Hepatocyte (in vitro differentiated cells): Measurements from ENCODE around the gene XRCC6. TPM values are rescaled to one million over a fixed set of nuclear protein-coding genes. Genes with fewer than 3 reads are reported as not detected.
A peak's percentile ranks its signal among the peaks of the same experiment; 100 is the strongest.
"Not testable (repeated sequence)": the region's sequence is repeated elsewhere in the genome, so short reads cannot be mapped to it uniquely, and the experiment has no call there.

Experiments
- DNase-seq: peaks from one replicate; pipeline ENCODE4 v3.0.0-alpha.2; 2016; ENCODE audit warnings: low spot score
- H2AFZ ChIP-seq: fragments of 200-600 bp; sonication (generic); 2 replicates; pipeline ENCODE4 v1.6.0; 2016; ENCODE audit warnings: antibody characterized with exemption, mild to moderate bottlenecking
- H3K27ac ChIP-seq: fragments of 200-600 bp; sonication (generic); 2 replicates; pipeline ENCODE4 v1.5.1; 2016; ENCODE audit warnings: mild to moderate bottlenecking
- H3K27me3 ChIP-seq: fragments of 200-600 bp; sonication (generic); 2 replicates; pipeline ENCODE4 v1.6.1; 2016
- H3K36me3 ChIP-seq: fragments of 200-600 bp; sonication (generic); replicated peaks from 2 replicates; pipeline ENCODE4 v1.5.1; 2016; ENCODE audit warnings: low read depth; ENCODE audit not compliant: insufficient read depth
- H3K4me1 ChIP-seq: fragments of 200-600 bp; sonication (generic); 2 replicates; pipeline ENCODE4 v1.5.1; 2016; ENCODE audit warnings: mild to moderate bottlenecking, moderate library complexity; ENCODE audit not compliant: insufficient read depth
- H3K4me2 ChIP-seq: fragments of 200-600 bp; sonication (generic); 2 replicates; pipeline ENCODE4 v1.6.0; 2016
- H3K4me3 ChIP-seq: fragments of 200-600 bp; sonication (generic); 2 replicates; pipeline ENCODE4 v1.5.1; 2016; ENCODE audit warnings: mild to moderate bottlenecking
- H3K79me2 ChIP-seq: fragments of 200-600 bp; sonication (generic); 2 replicates; pipeline ENCODE4 v1.6.0; 2017; ENCODE audit warnings: mild to moderate bottlenecking
- H3K9me2 ChIP-seq: fragments of 200-600 bp; sonication (generic); replicated peaks from 2 replicates; pipeline ENCODE4 v1.6.0; 2017; ENCODE audit warnings: mild to moderate bottlenecking; ENCODE audit not compliant: insufficient read depth
- H3K9me3 ChIP-seq: fragments of 200-600 bp; sonication (generic); 2 replicates; pipeline ENCODE4 v1.5.1; 2016; ENCODE audit warnings: low read depth, mild to moderate bottlenecking
- H4K20me1 ChIP-seq: fragments of 200-600 bp; sonication (generic); 2 replicates; pipeline ENCODE4 v1.6.0; 2016; ENCODE audit warnings: mild to moderate bottlenecking; ENCODE audit not compliant: insufficient read depth, poor library complexity, severe bottlenecking
- CTCF ChIP-seq: fragments of 200-600 bp; sonication (generic); IDR thresholded peaks from 2 replicates; pipeline ENCODE4 v1.5.1; 2016; ENCODE audit warnings: antibody characterized with exemption, mild to moderate bottlenecking; ENCODE audit not compliant: poor library complexity
- EZH2 ChIP-seq: fragments of 200-600 bp; sonication (generic); IDR thresholded peaks from 2 replicates; pipeline ENCODE4 v1.6.1; 2016; ENCODE audit warnings: antibody characterized with exemption, mild to moderate bottlenecking, borderline replicate concordance
- EZH2phosphoT487 ChIP-seq: fragments of 200-600 bp; sonication (generic); IDR thresholded peaks from one replicate; pipeline ENCODE4 v1.6.1; 2018; ENCODE audit warnings: antibody characterized with exemption, mild to moderate bottlenecking, low read depth, moderate library complexity; ENCODE audit not compliant: unreplicated experiment, severe bottlenecking
- WGBS: methylation state at CpG from one replicate; pipeline ENCODE4 v1.1.6; 2016; ENCODE audit warnings: low lambda C conversion rate; ENCODE audit errors: missing lambda C conversion rate; 5-methylcytosine and 5-hydroxymethylcytosine counted together
- polyA plus RNA-seq: library from polyadenylated mRNA; unstranded; fragments of >200 nt; fragmentation: Nextera tagmentation; extraction: Ambion mirVana; gene quantifications from 2 replicates; pipeline ENCODE4 v1.2.1, GENCODE V29; 2016
- total RNA-seq: library from RNA; depleted of rRNA; stranded (reverse); fragments of >200 nt; gene quantifications from 2 replicates; pipeline ENCODE4 v1.2.3, GENCODE V29; 2014

XRCC6 gene
- total and polyA plus RNA-seq, 2 experiments from 2014 or later = 260 to 276 TPM

GRCh38 chr22:41684194-41684593 is 63.1 kb downstream of the XRCC6 start:
- H3K4me1 ChIP-seq = peaks cover 9% of the 10 kb centered on the region
- 91% methylated on average over 4 of the region's 4 CpGs for WGBS
- no peaks in the 10 kb centered on the region for H3K9me3 ChIP-seq
- no peaks in the 10 kb centered on the region for H3K9me2 ChIP-seq
- H3K36me3 ChIP-seq = no peaks in the 10 kb centered on the region
- TF ChIP-seq CTCF = no peak
- TF ChIP-seq EZH2 = no peak
- no peak for TF ChIP-seq EZH2phosphoT487
- H2AFZ ChIP-seq = no peak overlapping the region
- H3K27me3 ChIP-seq = no peaks in the 10 kb centered on the region
- DNase-seq = no peak
- H3K27ac ChIP-seq = no peak overlapping the region
- H3K4me3 ChIP-seq = no peak overlapping the region
- no peaks in the 10 kb centered on the region for H4K20me1 ChIP-seq
- no peak overlapping the region for H3K4me2 ChIP-seq
- H3K79me2 ChIP-seq = peaks cover 87% of the 10 kb centered on the region

- H3K27ac ChIP-seq, H3K9me3 ChIP-seq, H3K27me3 ChIP-seq, H3K9me2 ChIP-seq, H3K36me3 ChIP-seq, DNase-seq, H4K20me1 ChIP-seq, H3K4me1 ChIP-seq, H2AFZ ChIP-seq: not testable (repeated sequence)
- WGBS = 95% methylated on average over 11 of the region's 11 CpGs
- Histone ChIP-seq H3K79me2 (peaks cover 60% of the 10 kb centered on the region), H3K4me3 (peak overlapping the region; percentile 51), H3K4me2 (peak overlapping the region; percentile 88)
These were observed 65.8 kb downstream of the XRCC6 start for GRCh38 chr22:41686890-41687289.

GRCh38 chr22:41687901-41688364 is 66.8 kb downstream of the XRCC6 start:
- Histone ChIP-seq H3K36me3 (no peaks in the 10 kb centered on the region), H3K27ac (peak overlapping the region; percentile 95), H3K4me3 (peak overlapping the region; percentile 51), H3K9me2 (no peaks in the 10 kb centered on the region), H3K9me3 (no peaks in the 10 kb centered on the region), H3K79me2 (peaks cover 52% of the 10 kb centered on the region), H4K20me1 (no peaks in the 10 kb centered on the region), H3K4me2 (peak overlapping the region; percentile 88), H3K27me3 (no peaks in the 10 kb centered on the region), H2AFZ (peak overlapping the region; percentile 45), H3K4me1 (peaks cover 9% of the 10 kb centered on the region)
- TF ChIP-seq CTCF (no peak), EZH2phosphoT487 (no peak), EZH2 (no peak)
- WGBS = 1% methylated on average over 20 of the region's 20 CpGs
- peak; percentile 51 for DNase-seq

- H4K20me1 ChIP-seq = no peaks in the 10 kb centered on the region
- peak within 1 kb of the TSS; percentile 51 for H3K4me3 ChIP-seq
- peak within 1 kb of the TSS; percentile 95 for H3K27ac ChIP-seq
- WGBS = 3% methylated on average over 61 of the region's 62 CpGs
- DNase-seq = peak; percentile 95
- H2AFZ ChIP-seq = peak within 1 kb of the TSS; percentile 69
- TF ChIP-seq EZH2phosphoT487 = no peak
- TF ChIP-seq CTCF = no peak
- no peak for TF ChIP-seq EZH2
- H3K79me2 ChIP-seq = peaks cover 45% of the 10 kb centered on the region
- H3K36me3 ChIP-seq = no peaks in the 10 kb centered on the region
- H3K27me3 ChIP-seq = no peaks in the 10 kb centered on the region
- peaks cover 9% of the 10 kb centered on the region for H3K4me1 ChIP-seq
- peak within 1 kb of the TSS; percentile 88 for H3K4me2 ChIP-seq
- no peaks in the 10 kb centered on the region for H3K9me3 ChIP-seq
- no peaks in the 10 kb centered on the region for H3K9me2 ChIP-seq
These were observed 67.5 kb downstream of the XRCC6 start, which contains the start of gene SNU13 for GRCh38 chr22:41688365-41689211. SNU13 (minus strand) TSS chr22:41688867; CDS start chr22:41688796, 71 bp downstream.
